ENCODE results near the gene DCAF15.

Gene DCAF15

GRCh38 chr19:13992025-13992424 lies 39.7 kb downstream of the DCAF15 start:
- no peak for TF ChIP-seq SUZ12 (IDR thresholded peaks at IDR 0.05; ENCODE audit: extremely low read depth, insufficient read depth, insufficient read length)
- no peak for TF ChIP-seq YY1 (IDR thresholded peaks at IDR 0.05; ENCODE audit: insufficient read depth, insufficient read length)
- TF ChIP-seq ZNF274 (IDR thresholded peaks at IDR 0.05; ENCODE audit: low read depth, low read length), result no peak
- H3K4me3 ChIP-seq (ENCODE audit: insufficient read length, low read depth), result no peak overlapping the region
- peaks cover 30% of the 10 kb centered on the region for H3K4me1 ChIP-seq (ENCODE audit: insufficient read depth, insufficient read length)
- no peak for DNase-seq (ENCODE audit: low read depth, low spot score)
- H3K36me3 ChIP-seq (ENCODE audit: insufficient read depth, insufficient read length, low read length), result peaks cover 29% of the 10 kb centered on the region
- no peaks in the 10 kb centered on the region for H3K27me3 ChIP-seq (ENCODE audit: insufficient read depth, insufficient read length)
- no peak overlapping the region for H3K9ac ChIP-seq (ENCODE audit: insufficient read length, low read depth)
- no peaks in the 10 kb centered on the region for H3K9me3 ChIP-seq (ENCODE audit: insufficient read depth, low read length)

- peaks cover 40% of the 10 kb centered on the region for H3K36me3 ChIP-seq (ENCODE audit: insufficient read depth, insufficient read length, low read length)
- peaks cover 31% of the 10 kb centered on the region for H3K4me1 ChIP-seq (ENCODE audit: insufficient read depth, insufficient read length)
- no peak for TF ChIP-seq ZNF274 (IDR thresholded peaks at IDR 0.05; ENCODE audit: low read depth, low read length)
- TF ChIP-seq SUZ12 (IDR thresholded peaks at IDR 0.05; ENCODE audit: extremely low read depth, insufficient read depth, insufficient read length), result no peak
- TF ChIP-seq YY1 (IDR thresholded peaks at IDR 0.05; ENCODE audit: insufficient read depth, insufficient read length), result no peak
- no peak overlapping the region for H3K4me3 ChIP-seq (ENCODE audit: insufficient read length, low read depth)
- H3K9ac ChIP-seq (ENCODE audit: insufficient read length, low read depth), result no peak overlapping the region
- no peak for DNase-seq (ENCODE audit: low read depth, low spot score)
- peaks cover 8% of the 10 kb centered on the region for H3K9me3 ChIP-seq (ENCODE audit: insufficient read depth, low read length)
- H3K27me3 ChIP-seq (ENCODE audit: insufficient read depth, insufficient read length), result no peaks in the 10 kb centered on the region
Measured at GRCh38 chr19:13993590-13994300, 41.4 kb downstream of the DCAF15 start.

GRCh38 chr19:13995017-13995728 lies 42.9 kb downstream of the DCAF15 start:
- Histone ChIP-seq H3K36me3 (ENCODE audit: insufficient read depth, insufficient read length, low read length) (peaks cover 47% of the 10 kb centered on the region), H3K27me3 (ENCODE audit: insufficient read depth, insufficient read length) (no peaks in the 10 kb centered on the region), H3K4me1 (ENCODE audit: insufficient read depth, insufficient read length) (peaks cover 22% of the 10 kb centered on the region), H3K9ac (ENCODE audit: insufficient read length, low read depth) (no peak overlapping the region), H3K9me3 (ENCODE audit: insufficient read depth, low read length) (peaks cover 22% of the 10 kb centered on the region), H3K4me3 (ENCODE audit: insufficient read length, low read depth) (no peak overlapping the region)
- TF ChIP-seq YY1 (IDR thresholded peaks at IDR 0.05; ENCODE audit: insufficient read depth, insufficient read length) (no peak), SUZ12 (IDR thresholded peaks at IDR 0.05; ENCODE audit: extremely low read depth, insufficient read depth, insufficient read length) (no peak), ZNF274 (IDR thresholded peaks at IDR 0.05; ENCODE audit: low read depth, low read length) (no peak)
- no peak for DNase-seq (ENCODE audit: low read depth, low spot score)

GRCh38 chr19:13995878-13996765 lies 43.8 kb downstream of the DCAF15 start:
- H3K9ac ChIP-seq (ENCODE audit: insufficient read length, low read depth), result no peak overlapping the region
- TF ChIP-seq YY1 (IDR thresholded peaks at IDR 0.05; ENCODE audit: insufficient read depth, insufficient read length) (no peak), ZNF274 (IDR thresholded peaks at IDR 0.05; ENCODE audit: low read depth, low read length) (no peak), SUZ12 (IDR thresholded peaks at IDR 0.05; ENCODE audit: extremely low read depth, insufficient read depth, insufficient read length) (no peak)
- DNase-seq (ENCODE audit: low read depth, low spot score), result no peak
- no peaks in the 10 kb centered on the region for H3K27me3 ChIP-seq (ENCODE audit: insufficient read depth, insufficient read length)
- H3K4me3 ChIP-seq (ENCODE audit: insufficient read length, low read depth), result no peak overlapping the region
- peaks cover 22% of the 10 kb centered on the region for H3K9me3 ChIP-seq (ENCODE audit: insufficient read depth, low read length)
- peaks cover 52% of the 10 kb centered on the region for H3K36me3 ChIP-seq (ENCODE audit: insufficient read depth, insufficient read length, low read length)
- peaks cover 20% of the 10 kb centered on the region for H3K4me1 ChIP-seq (ENCODE audit: insufficient read depth, insufficient read length)

GRCh38 chr19:13996928-13997630 lies 44.8 kb downstream of the DCAF15 start:
- H3K9me3 ChIP-seq (ENCODE audit: insufficient read depth, low read length), result peaks cover 22% of the 10 kb centered on the region
- no peaks in the 10 kb centered on the region for H3K27me3 ChIP-seq (ENCODE audit: insufficient read depth, insufficient read length)
- peaks cover 16% of the 10 kb centered on the region for H3K4me1 ChIP-seq (ENCODE audit: insufficient read depth, insufficient read length)
- no peak for TF ChIP-seq YY1 (IDR thresholded peaks at IDR 0.05; ENCODE audit: insufficient read depth, insufficient read length)
- no peak for TF ChIP-seq ZNF274 (IDR thresholded peaks at IDR 0.05; ENCODE audit: low read depth, low read length)
- peaks cover 43% of the 10 kb centered on the region for H3K36me3 ChIP-seq (ENCODE audit: insufficient read depth, insufficient read length, low read length)
- no peak overlapping the region for H3K4me3 ChIP-seq (ENCODE audit: insufficient read length, low read depth)
- H3K9ac ChIP-seq (ENCODE audit: insufficient read length, low read depth), result peak overlapping the region; percentile 17
- DNase-seq (ENCODE audit: low read depth, low spot score), result no peak

- Histone ChIP-seq H3K9ac (ENCODE audit: insufficient read length, low read depth) (peak overlapping the region; percentile 17), H3K4me3 (ENCODE audit: insufficient read length, low read depth) (no peak overlapping the region), H3K9me3 (ENCODE audit: insufficient read depth, low read length) (peaks cover 22% of the 10 kb centered on the region), H3K27me3 (ENCODE audit: insufficient read depth, insufficient read length) (no peaks in the 10 kb centered on the region), H3K36me3 (ENCODE audit: insufficient read depth, insufficient read length, low read length) (peaks cover 37% of the 10 kb centered on the region), H3K4me1 (ENCODE audit: insufficient read depth, insufficient read length) (peaks cover 17% of the 10 kb centered on the region)
- TF ChIP-seq YY1 (IDR thresholded peaks at IDR 0.05; ENCODE audit: insufficient read depth, insufficient read length), result no peak
- no peak for TF ChIP-seq SUZ12 (IDR thresholded peaks at IDR 0.05; ENCODE audit: extremely low read depth, insufficient read depth, insufficient read length)
- no peak for TF ChIP-seq ZNF274 (IDR thresholded peaks at IDR 0.05; ENCODE audit: low read depth, low read length)
- no peak for DNase-seq (ENCODE audit: low read depth, low spot score)
Measured at GRCh38 chr19:13997631-13997962, 45.3 kb downstream of the DCAF15 start.

Measured in NT2/D1 (cell line).